Measurements from ENCODE around the gene SETD3. TPM values are rescaled to one million over a fixed set of nuclear protein-coding genes. Genes with fewer than 3 reads are reported as not detected.

Gene SETD3
- 31.6 TPM for polyA plus RNA-seq (2013, experiment 1 of 2)
- polyA plus RNA-seq (2013, experiment 2 of 2), result 33.6 TPM

GRCh38 chr14:99479906-99480869, at the start of gene SETD3:
Gene SETD3, minus strand, starts transcription at chr14:99480859. Its CDS starts 15,054 bp downstream, at chr14:99465805.
- peak within 1 kb of the TSS; percentile 95 for H3K27ac ChIP-seq (replicated peaks; ENCODE audit: low read length)
- DNase-seq (ENCODE audit: low spot score), result peak; percentile 48
- H2BK5ac ChIP-seq (ENCODE audit: low read length), result peak within 1 kb of the TSS; percentile 61

GRCh38 chr14:99529899-99530298, 49.2 kb upstream of the SETD3 start:
- no peak overlapping the region for H4K8ac ChIP-seq (ENCODE audit: low read depth, low read length)
- peak overlapping the region; percentile 98 for H2BK15ac ChIP-seq (ENCODE audit: low read length)
- H3K79me1 ChIP-seq (ENCODE audit: low read depth, low read length), result peaks cover 13% of the 10 kb centered on the region
- no peak for DNase-seq (ENCODE audit: low spot score)
- H2AK5ac ChIP-seq (ENCODE audit: low read depth, low read length), result peak overlapping the region; percentile 99
- peak overlapping the region; percentile 64 for H3K14ac ChIP-seq (ENCODE audit: low read length)
- H3K4me2 ChIP-seq (ENCODE audit: insufficient read depth, low read length, poor library complexity, severe bottlenecking), result no peak overlapping the region
- H3K36me3 ChIP-seq (replicated peaks in 1 of 2; ENCODE audit: control insufficient read depth in 2 of 2, insufficient read depth in 2 of 2, low read length in 2 of 2), result peaks cover 0 to 2% of the 10 kb centered on the region in 2 donors
- WGBS, 2 donors (ENCODE audit: extremely low coverage in 2 of 2, insufficient read length in 2 of 2, insufficient replicate concordance in 1 of 2), result no CpG with 5 or more reads among the region's 4 CpGs
- H3K18ac ChIP-seq (ENCODE audit: low read length), result peak overlapping the region; percentile 71
- peak overlapping the region; percentile 79 for H2BK12ac ChIP-seq (ENCODE audit: low read length)
- H3K9me3 ChIP-seq (replicated peaks in 1 of 2; ENCODE audit: control insufficient read depth in 2 of 2, insufficient read depth in 1 of 2, low read depth in 1 of 2, low read length in 2 of 2), result no peaks in the 10 kb centered on the region
- no peak overlapping the region for H3K23ac ChIP-seq (ENCODE audit: low read depth, low read length, poor library complexity)
- no peak overlapping the region for H3K4ac ChIP-seq (ENCODE audit: low read length)
- peak overlapping the region; percentile 24 for H4K91ac ChIP-seq (ENCODE audit: low read depth, low read length, poor library complexity)
- H3K4me3 ChIP-seq (ENCODE audit: low read length in 2 of 2), result no peak overlapping the region
- H2AFZ ChIP-seq (ENCODE audit: low read length), result no peak overlapping the region
- no peaks in the 10 kb centered on the region for H3K27me3 ChIP-seq (ENCODE audit: control insufficient read depth in 3 of 3, insufficient read depth in 3 of 3, low read depth in 1 of 3, low read length in 3 of 3)
- peak overlapping the region; percentile 56 for H2BK5ac ChIP-seq (ENCODE audit: low read length)
- H3K27ac ChIP-seq (replicated peaks; ENCODE audit: low read length), result no peak overlapping the region
- H3K4me1 ChIP-seq (ENCODE audit: control insufficient read depth in 2 of 2, insufficient read depth in 1 of 2, low read depth in 1 of 2, low read length in 2 of 2), result peaks cover 39 to 60% of the 10 kb centered on the region in 2 donors
- peak overlapping the region; percentile 25 for H2BK120ac ChIP-seq (ENCODE audit: low read depth, low read length)
- H3K9ac ChIP-seq (ENCODE audit: low read depth, low read length, poor library complexity), result peak overlapping the region; percentile 46

More at GRCh38 chr14:99479906-99480869, at the start of gene SETD3:
- Histone ChIP-seq H3K14ac (ENCODE audit: low read length) (no peak within 1 kb of the TSS), H3K79me1 (ENCODE audit: low read depth, low read length) (peaks cover 5% of the 10 kb centered on the region), H4K8ac (ENCODE audit: low read depth, low read length) (no peak within 1 kb of the TSS), H2AK5ac (ENCODE audit: low read depth, low read length) (no peak within 1 kb of the TSS), H3K4me2 (ENCODE audit: insufficient read depth, low read length, poor library complexity, severe bottlenecking) (peak within 1 kb of the TSS; percentile 83), H3K9me3 (replicated peaks in 1 of 2; ENCODE audit: control insufficient read depth in 2 of 2, insufficient read depth in 1 of 2, low read depth in 1 of 2, low read length in 2 of 2) (no peaks in the 10 kb centered on the region), H3K4me1 (ENCODE audit: control insufficient read depth in 2 of 2, insufficient read depth in 1 of 2, low read depth in 1 of 2, low read length in 2 of 2) (peaks cover 2 to 12% of the 10 kb centered on the region in 2 donors), H2BK120ac (ENCODE audit: low read depth, low read length) (no peak within 1 kb of the TSS), H2BK12ac (ENCODE audit: low read length) (no peak within 1 kb of the TSS), H3K9ac (ENCODE audit: low read depth, low read length, poor library complexity) (peak within 1 kb of the TSS; percentile 87), H4K91ac (ENCODE audit: low read depth, low read length, poor library complexity) (no peak within 1 kb of the TSS), H2AFZ (ENCODE audit: low read length) (peak within 1 kb of the TSS; percentile 87), H2BK15ac (ENCODE audit: low read length) (no peak within 1 kb of the TSS), H3K18ac (ENCODE audit: low read length) (peak within 1 kb of the TSS; percentile 81), H3K23ac (ENCODE audit: low read depth, low read length, poor library complexity) (peak within 1 kb of the TSS; percentile 76), H3K27me3 (ENCODE audit: control insufficient read depth in 3 of 3, insufficient read depth in 3 of 3, low read depth in 1 of 3, low read length in 3 of 3) (no peaks in the 10 kb centered on the region), H3K4ac (ENCODE audit: low read length) (no peak within 1 kb of the TSS), H3K4me3 (ENCODE audit: low read length in 2 of 2) (peak within 1 kb of the TSS; percentile 82 to 99), H3K36me3 (replicated peaks in 1 of 2; ENCODE audit: control insufficient read depth in 2 of 2, insufficient read depth in 2 of 2, low read length in 2 of 2) (no peaks in the 10 kb centered on the region)
- no CpG with 5 or more reads among the region's 122 CpGs for WGBS, 2 donors (ENCODE audit: extremely low coverage in 2 of 2, insufficient read length in 2 of 2, insufficient replicate concordance in 1 of 2)

- Histone ChIP-seq H3K36me3 (replicated peaks in 1 of 2; ENCODE audit: control insufficient read depth in 2 of 2, insufficient read depth in 2 of 2, low read length in 2 of 2) (peaks cover 0 to 2% of the 10 kb centered on the region in 2 donors), H2AFZ (ENCODE audit: low read length) (no peak overlapping the region), H2BK12ac (ENCODE audit: low read length) (peak overlapping the region; percentile 82), H3K14ac (ENCODE audit: low read length) (no peak overlapping the region), H3K4me1 (ENCODE audit: control insufficient read depth in 2 of 2, insufficient read depth in 1 of 2, low read depth in 1 of 2, low read length in 2 of 2) (peaks cover 44 to 63% of the 10 kb centered on the region in 2 donors), H3K18ac (ENCODE audit: low read length) (peak overlapping the region; percentile 18), H3K4me2 (ENCODE audit: insufficient read depth, low read length, poor library complexity, severe bottlenecking) (no peak overlapping the region), H3K27ac (replicated peaks; ENCODE audit: low read length) (no peak overlapping the region), H3K23ac (ENCODE audit: low read depth, low read length, poor library complexity) (no peak overlapping the region), H2BK120ac (ENCODE audit: low read depth, low read length) (no peak overlapping the region), H2BK15ac (ENCODE audit: low read length) (peak overlapping the region; percentile 93), H2BK5ac (ENCODE audit: low read length) (no peak overlapping the region), H3K4me3 (ENCODE audit: low read length in 2 of 2) (no peak overlapping the region), H3K27me3 (ENCODE audit: control insufficient read depth in 3 of 3, insufficient read depth in 3 of 3, low read depth in 1 of 3, low read length in 3 of 3) (no peaks in the 10 kb centered on the region), H3K9ac (ENCODE audit: low read depth, low read length, poor library complexity) (peak overlapping the region; percentile 66), H3K4ac (ENCODE audit: low read length) (no peak overlapping the region), H3K79me1 (ENCODE audit: low read depth, low read length) (peaks cover 17% of the 10 kb centered on the region), H4K8ac (ENCODE audit: low read depth, low read length) (no peak overlapping the region), H3K9me3 (replicated peaks in 1 of 2; ENCODE audit: control insufficient read depth in 2 of 2, insufficient read depth in 1 of 2, low read depth in 1 of 2, low read length in 2 of 2) (no peaks in the 10 kb centered on the region), H4K91ac (ENCODE audit: low read depth, low read length, poor library complexity) (no peak overlapping the region), H2AK5ac (ENCODE audit: low read depth, low read length) (peak overlapping the region; percentile 79)
- WGBS, 2 donors (ENCODE audit: extremely low coverage in 2 of 2, insufficient read length in 2 of 2, insufficient replicate concordance in 1 of 2), result no CpG with 5 or more reads among the region's 19 CpGs
- no peak for DNase-seq (ENCODE audit: low spot score)
Measured at GRCh38 chr14:99527427-99528076, 46.9 kb upstream of the SETD3 start.
